A549 treated with AZD9567 at 1 μM for 4 hours (cell line): ENCODE data around the gene SRXN1. TPM values are rescaled to one million over a fixed set of nuclear protein-coding genes. Genes with fewer than 3 reads are reported as not detected.

Experiments
- total RNA-seq: library from RNA; stranded (reverse); fragments of 200-300 nt; extraction: Qiagen RNA extraction; gene quantifications from 5 replicates; pipeline ENCODE4 v1.2.3, GENCODE V29; 2022; ENCODE audit not compliant: insufficient read depth

Gene SRXN1
- 199 to 270 TPM (median 221 TPM) in 5 replicates for total RNA-seq

GRCh38 chr20:653110-653589, at the start of gene SRXN1:
SRXN1 (minus strand) TSS chr20:653200; CDS start chr20:653185, 15 bp downstream.

GRCh38 chr20:675453-676314, 22.7 kb upstream of the SRXN1 start, which contains the start of gene SCRT2:
SCRT2 (minus strand) TSS chr20:675802; CDS start chr20:675601, 201 bp downstream.

GRCh38 chr20:610130-611046, 42.6 kb downstream of the SRXN1 start, which contains the start of gene TCF15:
TCF15 (minus strand) TSS chr20:610309; CDS start chr20:610237, 72 bp downstream.

Other genes with a start within 250 kb of the SRXN1 start
- 121 to 142 TPM (median 137 TPM) in 5 replicates for gene RBCK1, start 244.9 kb downstream of the SRXN1 start, total RNA-seq
- 35.2 to 42.6 TPM (median 36.7 TPM) in 5 replicates for gene TBC1D20, start 190.7 kb downstream of the SRXN1 start, total RNA-seq
- gene CSNK2A1, start 109.4 kb downstream of the SRXN1 start, total RNA-seq, result 132 to 236 TPM (median 147 TPM) in 5 replicates
- gene TCF15, start 42.9 kb downstream of the SRXN1 start, total RNA-seq, result not detected in 5 replicates
- gene SCRT2, start 22.6 kb upstream of the SRXN1 start, total RNA-seq, result 0.02 TPM in 2 of 5 replicates, not detected in the others
- 0.29 to 0.47 TPM (median 0.44 TPM) in 4 of 5 replicates, not detected in the other for gene SLC52A3, start 115.3 kb upstream of the SRXN1 start, total RNA-seq
- gene FAM110A, start 180.5 kb upstream of the SRXN1 start, total RNA-seq, result 7.2 to 10.0 TPM (median 9.7 TPM) in 5 replicates